Measurements from ENCODE around the gene MATN1. TPM values are rescaled to one million over a fixed set of nuclear protein-coding genes. Genes with fewer than 3 reads are reported as not detected.
A peak's percentile ranks its signal among the peaks of the same experiment; 100 is the strongest.

Gene MATN1
- polyA plus RNA-seq, 3 donors, result 0.07 TPM; not detected in 2

DNA sequence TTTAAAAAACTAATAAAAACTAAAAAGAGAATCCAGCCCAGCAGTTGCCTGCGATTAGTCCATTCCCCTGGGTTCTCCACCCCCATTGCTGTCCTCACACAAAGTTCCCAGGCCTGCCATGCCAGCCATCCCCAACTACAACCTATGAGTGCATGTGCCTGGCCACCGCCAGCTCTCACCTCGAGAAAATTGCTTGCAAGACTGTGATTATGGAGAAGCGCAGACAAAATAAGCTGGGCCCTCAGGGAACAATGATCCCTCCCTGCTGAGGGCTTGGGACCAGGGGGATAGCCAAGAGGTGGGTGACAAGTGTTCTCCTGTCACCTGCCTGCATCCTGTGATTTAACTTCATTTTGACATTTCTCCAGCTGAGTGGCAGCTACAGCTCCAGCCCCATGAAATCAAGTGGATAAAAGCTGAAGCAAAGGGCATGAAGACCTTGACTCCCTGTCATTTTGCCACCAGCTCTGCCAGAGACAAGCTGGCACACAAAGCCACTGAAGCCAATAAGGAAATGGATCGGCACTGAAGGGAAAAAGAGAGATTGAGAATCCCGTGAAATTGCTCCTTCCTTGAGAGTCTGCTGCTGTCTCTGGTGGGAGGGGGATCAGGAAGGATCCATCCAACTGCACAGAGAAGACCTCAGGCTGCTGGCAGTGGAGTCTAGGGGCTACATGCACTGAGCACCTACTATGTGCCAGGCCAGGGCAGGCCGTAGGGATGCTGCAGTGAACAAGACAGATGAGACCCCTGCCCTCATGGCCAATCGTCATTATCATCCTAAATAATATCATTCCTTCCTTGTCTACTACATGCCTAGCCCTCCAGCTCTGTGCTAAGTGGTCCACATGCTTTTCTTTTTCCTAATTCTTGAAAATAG, 40.7 kb downstream of the MATN1 start:
- H3K27me3 Mint-ChIP-seq (ENCODE audit: low read depth in 3 of 3), result peaks cover 55 to 64% (median 59%) of the 10 kb centered on the region in 3 donors
- no peak overlapping the region for H3K4me3 ChIP-seq (replicated peaks in 1 of 3; ENCODE audit: low read depth in 2 of 3, low read length in 3 of 3)
- H2AFZ ChIP-seq (ENCODE audit: insufficient read depth, low read depth, low read length, poor library complexity, severe bottlenecking), result no peak overlapping the region
- 89% methylated on average over 6 of the region's 8 CpGs for WGBS (ENCODE audit: insufficient coverage)
- no peak overlapping the region for H3K27ac Mint-ChIP-seq
- H3K9me3 Mint-ChIP-seq, result peaks cover 10 to 35% (median 21%) of the 10 kb centered on the region in 7 donors
- peaks cover 12 to 29% of the 10 kb centered on the region in 2 donors for H3K9me3 ChIP-seq (replicated peaks in 1 of 2; ENCODE audit: control insufficient read depth in 1 of 2, insufficient read depth in 1 of 2, low read length in 2 of 2)
- H3K36me3 Mint-ChIP-seq, result peaks cover 0 to 3% of the 10 kb centered on the region in 2 donors
- H3K4me1 Mint-ChIP-seq, result peaks cover 2% of the 10 kb centered on the region
- H3K79me2 ChIP-seq (ENCODE audit: insufficient read depth, low read length), result no peaks in the 10 kb centered on the region
- H3K27me3 ChIP-seq (ENCODE audit: control insufficient read depth in 2 of 2, insufficient read depth in 2 of 2, low read length in 2 of 2), result peaks cover 24 to 55% of the 10 kb centered on the region in 2 donors
- peak overlapping the region in 1 of 2 donors; percentile 37 for H3K4me3 Mint-ChIP-seq
- no peak overlapping the region for H3K4me2 ChIP-seq (replicated peaks; ENCODE audit: extremely low read depth, low read length, poor library complexity, severe bottlenecking)
- H3K9ac ChIP-seq (ENCODE audit: insufficient read depth, low read length, poor library complexity, severe bottlenecking), result no peak overlapping the region
- TF ChIP-seq, protein P1, sequence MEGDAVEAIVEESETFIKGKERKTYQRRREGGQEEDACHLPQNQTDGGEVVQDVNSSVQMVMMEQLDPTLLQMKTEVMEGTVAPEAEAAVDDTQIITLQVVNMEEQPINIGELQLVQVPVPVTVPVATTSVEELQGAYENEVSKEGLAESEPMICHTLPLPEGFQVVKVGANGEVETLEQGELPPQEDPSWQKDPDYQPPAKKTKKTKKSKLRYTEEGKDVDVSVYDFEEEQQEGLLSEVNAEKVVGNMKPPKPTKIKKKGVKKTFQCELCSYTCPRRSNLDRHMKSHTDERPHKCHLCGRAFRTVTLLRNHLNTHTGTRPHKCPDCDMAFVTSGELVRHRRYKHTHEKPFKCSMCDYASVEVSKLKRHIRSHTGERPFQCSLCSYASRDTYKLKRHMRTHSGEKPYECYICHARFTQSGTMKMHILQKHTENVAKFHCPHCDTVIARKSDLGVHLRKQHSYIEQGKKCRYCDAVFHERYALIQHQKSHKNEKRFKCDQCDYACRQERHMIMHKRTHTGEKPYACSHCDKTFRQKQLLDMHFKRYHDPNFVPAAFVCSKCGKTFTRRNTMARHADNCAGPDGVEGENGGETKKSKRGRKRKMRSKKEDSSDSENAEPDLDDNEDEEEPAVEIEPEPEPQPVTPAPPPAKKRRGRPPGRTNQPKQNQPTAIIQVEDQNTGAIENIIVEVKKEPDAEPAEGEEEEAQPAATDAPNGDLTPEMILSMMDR (IDR thresholded peaks at IDR 0.05), result no peak
- intact Hi-C loops (cut with micrococcal nuclease), result no loop called here
- H3K36me3 ChIP-seq (replicated peaks in 1 of 2; ENCODE audit: control insufficient read depth in 1 of 2, insufficient read depth in 2 of 2, low read length in 2 of 2), result no peaks in the 10 kb centered on the region
- H3K4me1 ChIP-seq (ENCODE audit: control insufficient read depth in 1 of 2, insufficient read depth in 2 of 2, low read length in 2 of 2), result no peaks in the 10 kb centered on the region
- DNase-seq, result no peak
- no peaks in the 10 kb centered on the region for H4K20me1 ChIP-seq (ENCODE audit: insufficient read depth, low read length)
- H3K27ac ChIP-seq (ENCODE audit: low read depth in 1 of 2, low read length in 2 of 2), result no peak overlapping the region

DNA sequence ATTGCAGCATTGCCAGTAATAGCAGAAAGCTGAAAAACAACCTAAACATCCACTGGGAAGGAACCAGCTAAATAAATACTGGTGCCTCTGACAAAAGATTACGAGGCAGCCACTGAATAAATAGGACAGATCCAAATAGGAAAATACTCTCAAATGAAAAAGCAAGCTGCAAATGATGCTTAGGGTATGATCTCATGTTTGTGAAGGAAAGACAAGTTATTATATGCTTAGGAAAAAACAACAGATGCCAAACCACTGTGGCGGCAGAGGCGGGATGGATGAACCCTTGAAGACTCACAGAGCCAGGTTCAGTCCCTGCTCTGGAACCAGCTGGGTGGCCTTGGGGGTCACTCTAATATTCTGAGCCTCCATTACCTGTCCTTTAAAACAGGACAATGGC, 41.6 kb downstream of the MATN1 start:
- Histone ChIP-seq H3K27me3 (ENCODE audit: control insufficient read depth in 2 of 2, insufficient read depth in 2 of 2, low read length in 2 of 2) (peaks cover 20 to 49% of the 10 kb centered on the region in 2 donors), H2AFZ (ENCODE audit: insufficient read depth, low read depth, low read length, poor library complexity, severe bottlenecking) (no peak overlapping the region), H3K27ac (ENCODE audit: low read depth in 1 of 2, low read length in 2 of 2) (no peak overlapping the region), H3K4me1 (ENCODE audit: control insufficient read depth in 1 of 2, insufficient read depth in 2 of 2, low read length in 2 of 2) (no peaks in the 10 kb centered on the region), H3K4me2 (replicated peaks; ENCODE audit: extremely low read depth, low read length, poor library complexity, severe bottlenecking) (no peak overlapping the region), H4K20me1 (ENCODE audit: insufficient read depth, low read length) (no peaks in the 10 kb centered on the region), H3K9me3 (replicated peaks in 1 of 2; ENCODE audit: control insufficient read depth in 1 of 2, insufficient read depth in 1 of 2, low read length in 2 of 2) (peaks cover 12 to 29% of the 10 kb centered on the region in 2 donors), H3K79me2 (ENCODE audit: insufficient read depth, low read length) (no peaks in the 10 kb centered on the region), H3K9ac (ENCODE audit: insufficient read depth, low read length, poor library complexity, severe bottlenecking) (no peak overlapping the region), H3K36me3 (replicated peaks in 1 of 2; ENCODE audit: control insufficient read depth in 1 of 2, insufficient read depth in 2 of 2, low read length in 2 of 2) (no peaks in the 10 kb centered on the region), H3K4me3 (replicated peaks in 1 of 3; ENCODE audit: low read depth in 2 of 3, low read length in 3 of 3) (no peak overlapping the region)
- Mint-ChIP-seq H3K9me3 (peaks cover 13 to 35% (median 21%) of the 10 kb centered on the region in 7 donors), H3K4me1 (peaks cover 2% of the 10 kb centered on the region), H3K27ac (no peak overlapping the region), H3K27me3 (ENCODE audit: low read depth in 3 of 3) (peaks cover 48 to 59% (median 53%) of the 10 kb centered on the region in 3 donors), H3K36me3 (peaks cover 0 to 3% of the 10 kb centered on the region in 2 donors), H3K4me3 (no peak overlapping the region)
- no peak for DNase-seq
- 83% methylated on average over 2 of the region's 3 CpGs for WGBS (ENCODE audit: insufficient coverage)
- intact Hi-C loops (cut with micrococcal nuclease), result no loop called here
- TF ChIP-seq, protein P1 (IDR thresholded peaks at IDR 0.05), result no peak

Measured in CD14-positive monocyte (primary cell).